ENCODE results near the gene HYI.

GRCh38 chr1:43405219-43405875 is 48.4 kb downstream of the HYI start:
- no peak for TF ChIP-seq POLR2A (IDR thresholded peaks at IDR 0.05; ENCODE audit: low read length)
- no peak for TF ChIP-seq CTCF (IDR thresholded peaks at IDR 0.05)
- TF ChIP-seq REST (IDR thresholded peaks at IDR 0.05) = no peak
- TF ChIP-seq SMC3 (IDR thresholded peaks at IDR 0.05) = no peak
- no peak for TF ChIP-seq CHD2 (IDR thresholded peaks at IDR 0.05; ENCODE audit: low read length, partially characterized antibody)
- TF ChIP-seq USF2 (IDR thresholded peaks at IDR 0.05) = no peak
- no peak for TF ChIP-seq HDAC2 (IDR thresholded peaks at IDR 0.05)
- TF ChIP-seq MAZ (IDR thresholded peaks at IDR 0.05; ENCODE audit: borderline replicate concordance, low read depth, low read length) = no peak
- TF ChIP-seq KDM1A (IDR thresholded peaks at IDR 0.05; ENCODE audit: low read depth) = no peak
- TF ChIP-seq MAFK (IDR thresholded peaks at IDR 0.05; ENCODE audit: partially characterized antibody) = no peak
- TF ChIP-seq EP300 (IDR thresholded peaks at IDR 0.05) = no peak

Data from A549 (cell line).